ENCODE measurements around the gene SMTNL2. TPM values are rescaled to one million over a fixed set of nuclear protein-coding genes. Genes with fewer than 3 reads are reported as not detected.

SMTNL2 gene
- total RNA-seq, 1 donor from 2014 or later: 1.7 TPM

- no peak for DNase-seq (ENCODE audit: extremely low spot score, unreplicated experiment)
- Mint-ChIP-seq H3K36me3 (ENCODE audit: unreplicated experiment) (no peaks in the 10 kb centered on the region), H3K27ac (ENCODE audit: unreplicated experiment) (no peak overlapping the region), H3K4me3 (ENCODE audit: unreplicated experiment) (no peak overlapping the region), H3K9me3 (ENCODE audit: unreplicated experiment) (no peaks in the 10 kb centered on the region), H3K4me1 (ENCODE audit: unreplicated experiment) (peaks cover 21% of the 10 kb centered on the region), H3K27me3 (ENCODE audit: unreplicated experiment) (peaks cover 41% of the 10 kb centered on the region)
- TF ChIP-seq CTCF (IDR thresholded peaks at IDR 0.05): no peak
Measured at GRCh38 chr17:4580291-4580690, 4.0 kb upstream of the SMTNL2 start.

GRCh38 chr17:4582101-4582501 is 2.2 kb upstream of the SMTNL2 start:
- H3K4me3 Mint-ChIP-seq (ENCODE audit: unreplicated experiment): no peak overlapping the region
- no peak overlapping the region for H3K27ac Mint-ChIP-seq (ENCODE audit: unreplicated experiment)
- H3K27me3 Mint-ChIP-seq (ENCODE audit: unreplicated experiment): peaks cover 50% of the 10 kb centered on the region
- H3K36me3 Mint-ChIP-seq (ENCODE audit: unreplicated experiment): no peaks in the 10 kb centered on the region
- peaks cover 14% of the 10 kb centered on the region for H3K4me1 Mint-ChIP-seq (ENCODE audit: unreplicated experiment)
- DNase-seq (ENCODE audit: extremely low spot score, unreplicated experiment): no peak
- no peaks in the 10 kb centered on the region for H3K9me3 Mint-ChIP-seq (ENCODE audit: unreplicated experiment)
- TF ChIP-seq CTCF (IDR thresholded peaks at IDR 0.05): no peak

GRCh38 chr17:4582691-4583090 is 1.6 kb upstream of the SMTNL2 start:
- no peaks in the 10 kb centered on the region for H3K36me3 Mint-ChIP-seq (ENCODE audit: unreplicated experiment)
- no peak for DNase-seq (ENCODE audit: extremely low spot score, unreplicated experiment)
- H3K27me3 Mint-ChIP-seq (ENCODE audit: unreplicated experiment): peaks cover 52% of the 10 kb centered on the region
- peaks cover 12% of the 10 kb centered on the region for H3K4me1 Mint-ChIP-seq (ENCODE audit: unreplicated experiment)
- no peak for TF ChIP-seq CTCF (IDR thresholded peaks at IDR 0.05)
- H3K4me3 Mint-ChIP-seq (ENCODE audit: unreplicated experiment): no peak overlapping the region
- H3K27ac Mint-ChIP-seq (ENCODE audit: unreplicated experiment): no peak overlapping the region
- H3K9me3 Mint-ChIP-seq (ENCODE audit: unreplicated experiment): no peaks in the 10 kb centered on the region

DNA sequence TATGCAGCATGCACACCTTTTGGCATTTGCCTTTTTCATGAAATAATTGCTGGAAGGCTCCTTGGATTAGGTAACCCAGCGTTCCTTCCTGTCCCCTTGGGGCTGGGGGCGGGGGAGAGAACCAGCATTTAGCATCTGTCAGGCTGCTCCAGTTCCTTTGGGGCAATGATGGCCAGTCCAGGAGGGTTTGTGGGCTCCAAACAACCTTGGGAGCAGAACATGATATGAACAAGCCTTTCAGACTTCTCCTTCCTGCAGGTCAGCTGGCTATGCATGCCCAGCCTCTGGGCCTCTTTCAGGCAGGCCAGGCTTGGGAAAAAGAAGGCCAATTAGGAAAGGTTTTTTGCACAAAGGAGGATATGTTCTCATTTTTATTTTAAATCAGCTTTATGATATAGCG is 1.1 kb upstream of the SMTNL2 start:
- H3K4me3 Mint-ChIP-seq (ENCODE audit: unreplicated experiment): no peak overlapping the region
- no peaks in the 10 kb centered on the region for H3K9me3 Mint-ChIP-seq (ENCODE audit: unreplicated experiment)
- H3K36me3 Mint-ChIP-seq (ENCODE audit: unreplicated experiment): no peaks in the 10 kb centered on the region
- H3K4me1 Mint-ChIP-seq (ENCODE audit: unreplicated experiment): peaks cover 12% of the 10 kb centered on the region
- peaks cover 49% of the 10 kb centered on the region for H3K27me3 Mint-ChIP-seq (ENCODE audit: unreplicated experiment)
- DNase-seq (ENCODE audit: extremely low spot score, unreplicated experiment): no peak
- no peak for TF ChIP-seq CTCF (IDR thresholded peaks at IDR 0.05)
- H3K27ac Mint-ChIP-seq (ENCODE audit: unreplicated experiment): no peak overlapping the region

DNA sequence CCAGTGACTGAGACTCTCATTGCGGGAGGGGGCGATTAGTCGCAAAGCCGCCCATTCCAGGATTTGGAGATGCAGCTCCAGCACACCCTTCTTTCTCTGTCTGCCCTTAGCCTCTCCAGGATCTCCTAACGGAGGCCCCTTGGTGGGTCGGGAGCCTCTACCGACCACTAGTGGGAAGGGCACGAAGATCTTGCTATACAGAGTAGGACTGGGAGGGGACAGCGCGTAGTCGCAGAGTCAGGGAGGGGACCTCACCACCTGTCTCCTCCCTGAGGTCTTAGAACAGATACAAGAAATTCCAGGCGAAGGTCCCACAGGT is 588 bp upstream of the SMTNL2 start:
- peaks cover 12% of the 10 kb centered on the region for H3K4me1 Mint-ChIP-seq (ENCODE audit: unreplicated experiment)
- peak overlapping the region; percentile 74 for H3K4me3 Mint-ChIP-seq (ENCODE audit: unreplicated experiment)
- DNase-seq (ENCODE audit: extremely low spot score, unreplicated experiment): peak; percentile 81
- H3K36me3 Mint-ChIP-seq (ENCODE audit: unreplicated experiment): no peaks in the 10 kb centered on the region
- H3K27me3 Mint-ChIP-seq (ENCODE audit: unreplicated experiment): peaks cover 55% of the 10 kb centered on the region
- peak; percentile 51 for TF ChIP-seq CTCF (IDR thresholded peaks at IDR 0.05)
- no peak overlapping the region for H3K27ac Mint-ChIP-seq (ENCODE audit: unreplicated experiment)
- H3K9me3 Mint-ChIP-seq (ENCODE audit: unreplicated experiment): no peaks in the 10 kb centered on the region

Data from osteocyte (in vitro differentiated cells).